Measurements from ENCODE around the gene YAE1.

GRCh38 chr7:39529582-39529981, 36.6 kb upstream of the YAE1 start:
- TF ChIP-seq, protein P1, sequence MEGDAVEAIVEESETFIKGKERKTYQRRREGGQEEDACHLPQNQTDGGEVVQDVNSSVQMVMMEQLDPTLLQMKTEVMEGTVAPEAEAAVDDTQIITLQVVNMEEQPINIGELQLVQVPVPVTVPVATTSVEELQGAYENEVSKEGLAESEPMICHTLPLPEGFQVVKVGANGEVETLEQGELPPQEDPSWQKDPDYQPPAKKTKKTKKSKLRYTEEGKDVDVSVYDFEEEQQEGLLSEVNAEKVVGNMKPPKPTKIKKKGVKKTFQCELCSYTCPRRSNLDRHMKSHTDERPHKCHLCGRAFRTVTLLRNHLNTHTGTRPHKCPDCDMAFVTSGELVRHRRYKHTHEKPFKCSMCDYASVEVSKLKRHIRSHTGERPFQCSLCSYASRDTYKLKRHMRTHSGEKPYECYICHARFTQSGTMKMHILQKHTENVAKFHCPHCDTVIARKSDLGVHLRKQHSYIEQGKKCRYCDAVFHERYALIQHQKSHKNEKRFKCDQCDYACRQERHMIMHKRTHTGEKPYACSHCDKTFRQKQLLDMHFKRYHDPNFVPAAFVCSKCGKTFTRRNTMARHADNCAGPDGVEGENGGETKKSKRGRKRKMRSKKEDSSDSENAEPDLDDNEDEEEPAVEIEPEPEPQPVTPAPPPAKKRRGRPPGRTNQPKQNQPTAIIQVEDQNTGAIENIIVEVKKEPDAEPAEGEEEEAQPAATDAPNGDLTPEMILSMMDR (CRISPR knock-in tag; IDR thresholded peaks at IDR 0.05) = no peak
- TF ChIP-seq EHMT2 (IDR thresholded peaks at IDR 0.05; ENCODE audit: borderline replicate concordance, low read depth, low read length) (no peak), EP300 (IDR thresholded peaks at IDR 0.05; ENCODE audit: low read depth in 2 of 2, low read length in 2 of 2) (no peak), EP300 (CRISPR knock-in tag; IDR thresholded peaks at IDR 0.05; ENCODE audit: borderline replicate concordance) (no peak), MAF1 (CRISPR knock-in tag; IDR thresholded peaks at IDR 0.05; ENCODE audit: borderline replicate concordance) (no peak), IRF9 (CRISPR knock-in tag; IDR thresholded peaks at IDR 0.05; ENCODE audit: borderline replicate concordance) (no peak), POLR2AphosphoS2 (IDR thresholded peaks at IDR 0.05; ENCODE audit: low read depth, low read length) (no peak), THAP7 (CRISPR knock-in tag; IDR thresholded peaks at IDR 0.05) (no peak)
- TF ChIP-seq, protein P2, sequence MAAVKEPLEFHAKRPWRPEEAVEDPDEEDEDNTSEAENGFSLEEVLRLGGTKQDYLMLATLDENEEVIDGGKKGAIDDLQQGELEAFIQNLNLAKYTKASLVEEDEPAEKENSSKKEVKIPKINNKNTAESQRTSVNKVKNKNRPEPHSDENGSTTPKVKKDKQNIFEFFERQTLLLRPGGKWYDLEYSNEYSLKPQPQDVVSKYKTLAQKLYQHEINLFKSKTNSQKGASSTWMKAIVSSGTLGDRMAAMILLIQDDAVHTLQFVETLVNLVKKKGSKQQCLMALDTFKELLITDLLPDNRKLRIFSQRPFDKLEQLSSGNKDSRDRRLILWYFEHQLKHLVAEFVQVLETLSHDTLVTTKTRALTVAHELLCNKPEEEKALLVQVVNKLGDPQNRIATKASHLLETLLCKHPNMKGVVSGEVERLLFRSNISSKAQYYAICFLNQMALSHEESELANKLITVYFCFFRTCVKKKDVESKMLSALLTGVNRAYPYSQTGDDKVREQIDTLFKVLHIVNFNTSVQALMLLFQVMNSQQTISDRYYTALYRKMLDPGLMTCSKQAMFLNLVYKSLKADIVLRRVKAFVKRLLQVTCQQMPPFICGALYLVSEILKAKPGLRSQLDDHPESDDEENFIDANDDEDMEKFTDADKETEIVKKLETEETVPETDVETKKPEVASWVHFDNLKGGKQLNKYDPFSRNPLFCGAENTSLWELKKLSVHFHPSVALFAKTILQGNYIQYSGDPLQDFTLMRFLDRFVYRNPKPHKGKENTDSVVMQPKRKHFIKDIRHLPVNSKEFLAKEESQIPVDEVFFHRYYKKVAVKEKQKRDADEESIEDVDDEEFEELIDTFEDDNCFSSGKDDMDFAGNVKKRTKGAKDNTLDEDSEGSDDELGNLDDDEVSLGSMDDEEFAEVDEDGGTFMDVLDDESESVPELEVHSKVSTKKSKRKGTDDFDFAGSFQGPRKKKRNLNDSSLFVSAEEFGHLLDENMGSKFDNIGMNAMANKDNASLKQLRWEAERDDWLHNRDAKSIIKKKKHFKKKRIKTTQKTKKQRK (IDR thresholded peaks at IDR 0.05; ENCODE audit: low read length) = no peak

Data from HepG2 (cell line).